ENCODE results near the gene ITGA6.

- TF ChIP-seq CTCF (IDR thresholded peaks at IDR 0.05) (no peak), POLR2A (IDR thresholded peaks at IDR 0.05) (no peak)
Observed at GRCh38 chr2:172402198-172402597, 25.2 kb upstream of the ITGA6 start.

All from Peyer's patch (tissue), 4 donors.